ENCODE measurements around the gene SHE.

DNA sequence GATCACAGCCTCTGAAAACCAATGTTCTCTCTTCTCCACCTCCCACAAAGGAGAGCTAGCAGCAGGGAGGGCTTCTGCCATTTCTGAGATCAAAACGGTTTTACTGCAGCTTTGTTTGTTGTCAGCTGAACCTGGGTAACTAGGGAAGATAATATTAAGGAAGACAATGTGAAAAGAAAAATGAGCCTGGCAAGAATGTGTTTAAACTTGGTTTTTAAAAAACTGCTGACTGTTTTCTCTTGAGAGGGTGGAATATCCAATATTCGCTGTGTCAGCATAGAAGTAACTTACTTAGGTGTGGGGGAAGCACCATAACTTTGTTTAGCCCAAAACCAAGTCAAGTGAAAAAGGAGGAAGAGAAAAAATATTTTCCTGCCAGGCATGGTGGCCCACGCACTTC lies 36.0 kb downstream of the SHE start:
- TF ChIP-seq, protein P1, sequence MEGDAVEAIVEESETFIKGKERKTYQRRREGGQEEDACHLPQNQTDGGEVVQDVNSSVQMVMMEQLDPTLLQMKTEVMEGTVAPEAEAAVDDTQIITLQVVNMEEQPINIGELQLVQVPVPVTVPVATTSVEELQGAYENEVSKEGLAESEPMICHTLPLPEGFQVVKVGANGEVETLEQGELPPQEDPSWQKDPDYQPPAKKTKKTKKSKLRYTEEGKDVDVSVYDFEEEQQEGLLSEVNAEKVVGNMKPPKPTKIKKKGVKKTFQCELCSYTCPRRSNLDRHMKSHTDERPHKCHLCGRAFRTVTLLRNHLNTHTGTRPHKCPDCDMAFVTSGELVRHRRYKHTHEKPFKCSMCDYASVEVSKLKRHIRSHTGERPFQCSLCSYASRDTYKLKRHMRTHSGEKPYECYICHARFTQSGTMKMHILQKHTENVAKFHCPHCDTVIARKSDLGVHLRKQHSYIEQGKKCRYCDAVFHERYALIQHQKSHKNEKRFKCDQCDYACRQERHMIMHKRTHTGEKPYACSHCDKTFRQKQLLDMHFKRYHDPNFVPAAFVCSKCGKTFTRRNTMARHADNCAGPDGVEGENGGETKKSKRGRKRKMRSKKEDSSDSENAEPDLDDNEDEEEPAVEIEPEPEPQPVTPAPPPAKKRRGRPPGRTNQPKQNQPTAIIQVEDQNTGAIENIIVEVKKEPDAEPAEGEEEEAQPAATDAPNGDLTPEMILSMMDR (IDR thresholded peaks at IDR 0.05; ENCODE audit: poor library complexity, severe bottlenecking), result no peak
- TF ChIP-seq POLR2AphosphoS5 (IDR thresholded peaks at IDR 0.05) (no peak), EP300 (conservative IDR thresholded peaks at IDR 0.05; ENCODE audit: poor library complexity, severe bottlenecking) (no peak), TAF1 (IDR thresholded peaks at IDR 0.05; ENCODE audit: low read depth) (no peak), EZH2 (IDR thresholded peaks at IDR 0.05; ENCODE audit: borderline replicate concordance, insufficient read depth, low read length, poor library complexity, severe bottlenecking) (no peak), RAD21 (conservative IDR thresholded peaks at IDR 0.05) (no peak)
- TF ChIP-seq, protein P2, sequence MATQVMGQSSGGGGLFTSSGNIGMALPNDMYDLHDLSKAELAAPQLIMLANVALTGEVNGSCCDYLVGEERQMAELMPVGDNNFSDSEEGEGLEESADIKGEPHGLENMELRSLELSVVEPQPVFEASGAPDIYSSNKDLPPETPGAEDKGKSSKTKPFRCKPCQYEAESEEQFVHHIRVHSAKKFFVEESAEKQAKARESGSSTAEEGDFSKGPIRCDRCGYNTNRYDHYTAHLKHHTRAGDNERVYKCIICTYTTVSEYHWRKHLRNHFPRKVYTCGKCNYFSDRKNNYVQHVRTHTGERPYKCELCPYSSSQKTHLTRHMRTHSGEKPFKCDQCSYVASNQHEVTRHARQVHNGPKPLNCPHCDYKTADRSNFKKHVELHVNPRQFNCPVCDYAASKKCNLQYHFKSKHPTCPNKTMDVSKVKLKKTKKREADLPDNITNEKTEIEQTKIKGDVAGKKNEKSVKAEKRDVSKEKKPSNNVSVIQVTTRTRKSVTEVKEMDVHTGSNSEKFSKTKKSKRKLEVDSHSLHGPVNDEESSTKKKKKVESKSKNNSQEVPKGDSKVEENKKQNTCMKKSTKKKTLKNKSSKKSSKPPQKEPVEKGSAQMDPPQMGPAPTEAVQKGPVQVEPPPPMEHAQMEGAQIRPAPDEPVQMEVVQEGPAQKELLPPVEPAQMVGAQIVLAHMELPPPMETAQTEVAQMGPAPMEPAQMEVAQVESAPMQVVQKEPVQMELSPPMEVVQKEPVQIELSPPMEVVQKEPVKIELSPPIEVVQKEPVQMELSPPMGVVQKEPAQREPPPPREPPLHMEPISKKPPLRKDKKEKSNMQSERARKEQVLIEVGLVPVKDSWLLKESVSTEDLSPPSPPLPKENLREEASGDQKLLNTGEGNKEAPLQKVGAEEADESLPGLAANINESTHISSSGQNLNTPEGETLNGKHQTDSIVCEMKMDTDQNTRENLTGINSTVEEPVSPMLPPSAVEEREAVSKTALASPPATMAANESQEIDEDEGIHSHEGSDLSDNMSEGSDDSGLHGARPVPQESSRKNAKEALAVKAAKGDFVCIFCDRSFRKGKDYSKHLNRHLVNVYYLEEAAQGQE (IDR thresholded peaks at IDR 0.05; ENCODE audit: borderline replicate concordance), result no peak
